Measurements from ENCODE around the gene LRRC37A. TPM values are rescaled to one million over a fixed set of nuclear protein-coding genes. Genes with fewer than 3 reads are reported as not detected.
"Not testable (repeated sequence)": the region's sequence is repeated elsewhere in the genome, so short reads cannot be mapped to it uniquely, and the experiment has no call there.

LRRC37A gene
- total RNA-seq, 1 donor from 2014 or later = 3.4 TPM

GRCh38 chr17:46274238-46274637 is 20.7 kb upstream of the LRRC37A start:
- intact Hi-C loops (cut with DNase I) = no loop called here
- TF ChIP-seq, protein P1, sequence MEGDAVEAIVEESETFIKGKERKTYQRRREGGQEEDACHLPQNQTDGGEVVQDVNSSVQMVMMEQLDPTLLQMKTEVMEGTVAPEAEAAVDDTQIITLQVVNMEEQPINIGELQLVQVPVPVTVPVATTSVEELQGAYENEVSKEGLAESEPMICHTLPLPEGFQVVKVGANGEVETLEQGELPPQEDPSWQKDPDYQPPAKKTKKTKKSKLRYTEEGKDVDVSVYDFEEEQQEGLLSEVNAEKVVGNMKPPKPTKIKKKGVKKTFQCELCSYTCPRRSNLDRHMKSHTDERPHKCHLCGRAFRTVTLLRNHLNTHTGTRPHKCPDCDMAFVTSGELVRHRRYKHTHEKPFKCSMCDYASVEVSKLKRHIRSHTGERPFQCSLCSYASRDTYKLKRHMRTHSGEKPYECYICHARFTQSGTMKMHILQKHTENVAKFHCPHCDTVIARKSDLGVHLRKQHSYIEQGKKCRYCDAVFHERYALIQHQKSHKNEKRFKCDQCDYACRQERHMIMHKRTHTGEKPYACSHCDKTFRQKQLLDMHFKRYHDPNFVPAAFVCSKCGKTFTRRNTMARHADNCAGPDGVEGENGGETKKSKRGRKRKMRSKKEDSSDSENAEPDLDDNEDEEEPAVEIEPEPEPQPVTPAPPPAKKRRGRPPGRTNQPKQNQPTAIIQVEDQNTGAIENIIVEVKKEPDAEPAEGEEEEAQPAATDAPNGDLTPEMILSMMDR (IDR thresholded peaks at IDR 0.05) = no peak
- TF ChIP-seq POLR2A (IDR thresholded peaks at IDR 0.05) (no peak), POLR2AphosphoS5 (IDR thresholded peaks at IDR 0.05; ENCODE audit: insufficient read depth in 1 of 2, low read depth in 1 of 2) (no peak)
- H3K9me3 ChIP-seq = no peaks in the 10 kb centered on the region
- no peak for DNase-seq (ENCODE audit: extremely low spot score in 2 of 2)
- H3K4me3 ChIP-seq = no peak overlapping the region
- H3K36me3 ChIP-seq = no peaks in the 10 kb centered on the region
- no peaks in the 10 kb centered on the region for H3K4me1 ChIP-seq
- H3K27me3 ChIP-seq = no peaks in the 10 kb centered on the region
- H3K27ac ChIP-seq = no peak overlapping the region

- intact Hi-C loops (cut with DNase I); H3K27me3 ChIP-seq; H3K27ac ChIP-seq; DNase-seq (ENCODE audit: extremely low spot score in 2 of 2); H3K9me3 ChIP-seq; H3K4me1 ChIP-seq; H3K36me3 ChIP-seq; H3K4me3 ChIP-seq: not testable (repeated sequence)
These were observed 18.0 kb upstream of the LRRC37A start for GRCh38 chr17:46276728-46277479.

DNA sequence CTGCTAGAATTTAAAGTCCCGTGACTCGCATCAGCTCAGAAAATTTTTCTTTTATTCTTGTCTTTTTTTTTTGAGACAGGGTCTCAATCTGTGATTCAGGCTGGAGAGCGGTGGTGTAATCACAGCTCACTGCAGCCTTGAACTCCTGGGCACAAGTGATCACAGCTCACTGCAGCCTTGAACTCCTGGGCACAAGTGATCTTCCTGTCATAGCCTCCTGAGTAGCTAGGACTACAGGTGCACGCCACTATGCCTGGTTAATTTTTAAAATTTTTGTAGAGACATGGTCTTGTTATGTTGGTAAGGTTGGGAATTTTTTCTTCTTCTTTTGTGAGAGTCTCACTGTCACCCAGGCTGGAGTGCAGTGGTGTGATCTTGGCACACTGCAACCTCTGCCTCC is 13.6 kb upstream of the LRRC37A start:
- DNase-seq (ENCODE audit: extremely low spot score in 2 of 2); H3K4me3 ChIP-seq; intact Hi-C loops (cut with DNase I); H3K27ac ChIP-seq; H3K27me3 ChIP-seq; H3K4me1 ChIP-seq; H3K9me3 ChIP-seq; H3K36me3 ChIP-seq: not testable (repeated sequence)

GRCh38 chr17:46282635-46283034 is 12.3 kb upstream of the LRRC37A start:
- H3K27ac ChIP-seq; DNase-seq (ENCODE audit: extremely low spot score in 2 of 2); intact Hi-C loops (cut with DNase I); H3K9me3 ChIP-seq; H3K27me3 ChIP-seq; H3K36me3 ChIP-seq; H3K4me1 ChIP-seq; H3K4me3 ChIP-seq: not testable (repeated sequence)

DNA sequence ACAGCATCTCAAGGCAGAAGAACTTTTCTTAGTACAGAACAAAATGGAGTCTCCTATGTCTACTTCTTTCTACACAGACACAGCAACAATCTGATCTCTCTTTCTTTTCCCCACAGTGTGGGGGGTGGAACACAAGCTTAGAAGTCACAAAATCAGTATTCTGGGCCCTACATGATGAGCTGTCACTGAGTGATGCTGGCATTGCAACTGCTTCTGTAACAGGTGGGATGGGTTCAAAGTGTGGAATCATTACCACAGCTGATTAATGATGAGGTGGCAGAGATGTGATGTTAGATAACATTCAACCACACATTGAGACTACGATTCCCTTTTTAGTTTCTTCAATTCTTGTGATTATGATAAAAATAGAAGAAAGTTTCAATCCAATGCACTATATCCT is 10.5 kb upstream of the LRRC37A start:
- H3K27me3 ChIP-seq; H3K36me3 ChIP-seq; DNase-seq (ENCODE audit: extremely low spot score in 2 of 2); H3K27ac ChIP-seq; intact Hi-C loops (cut with DNase I); H3K4me1 ChIP-seq; H3K4me3 ChIP-seq; H3K9me3 ChIP-seq: not testable (repeated sequence)

DNA sequence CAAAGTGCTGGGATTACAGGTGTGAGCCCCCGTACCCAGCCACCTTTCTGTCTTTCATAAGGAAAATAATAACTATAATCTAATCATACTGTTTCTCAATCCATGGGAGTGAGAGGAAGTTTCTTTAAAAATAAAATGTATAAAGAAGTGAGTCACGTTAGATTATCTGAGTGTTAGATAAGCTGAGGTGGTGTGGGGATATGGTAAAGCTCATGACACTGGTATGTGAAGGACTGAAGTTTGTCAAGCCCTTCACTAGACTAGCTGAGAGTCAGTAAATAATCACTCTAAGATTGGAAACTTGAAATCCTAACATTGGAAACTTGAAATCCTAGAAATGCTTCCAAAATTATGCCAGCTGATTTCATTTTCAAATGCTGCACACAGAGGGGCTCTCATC is 9.4 kb upstream of the LRRC37A start:
- H3K36me3 ChIP-seq; H3K9me3 ChIP-seq; H3K27ac ChIP-seq; DNase-seq (ENCODE audit: extremely low spot score in 2 of 2); H3K4me3 ChIP-seq; H3K27me3 ChIP-seq; intact Hi-C loops (cut with DNase I); H3K4me1 ChIP-seq: not testable (repeated sequence)

DNA sequence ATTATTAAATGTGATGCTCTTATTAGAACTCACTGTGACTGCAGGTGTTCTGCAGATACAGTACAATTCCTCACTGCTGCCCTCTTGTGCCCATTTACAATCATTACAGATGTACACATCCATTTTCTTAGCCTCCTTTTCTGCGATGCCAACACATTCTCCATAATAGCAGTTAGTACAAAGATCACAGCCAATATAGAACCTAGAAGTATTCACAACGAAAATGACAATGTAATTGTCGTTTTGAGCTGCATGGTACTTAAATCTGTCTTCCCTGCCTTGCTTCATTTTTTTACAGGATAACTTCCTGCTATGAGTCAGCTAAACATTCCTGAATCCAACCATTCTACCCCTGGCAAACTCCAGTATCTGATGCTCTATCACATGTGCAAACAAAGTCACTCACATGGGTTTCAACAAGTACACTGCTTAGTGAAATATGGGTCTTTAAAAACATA is 8.1 kb upstream of the LRRC37A start:
- peak in 1 of 2 donors; percentile 25 for TF ChIP-seq POLR2AphosphoS5 (IDR thresholded peaks at IDR 0.05; ENCODE audit: insufficient read depth in 1 of 2, low read depth in 1 of 2)
- TF ChIP-seq, protein P1 (IDR thresholded peaks at IDR 0.05) = peak; percentile 57 to 69 (median 61)
- H3K4me3 ChIP-seq; H3K4me1 ChIP-seq; DNase-seq (ENCODE audit: extremely low spot score in 2 of 2); H3K36me3 ChIP-seq; intact Hi-C loops (cut with DNase I); H3K9me3 ChIP-seq; H3K27me3 ChIP-seq; H3K27ac ChIP-seq: not testable (repeated sequence)

DNA sequence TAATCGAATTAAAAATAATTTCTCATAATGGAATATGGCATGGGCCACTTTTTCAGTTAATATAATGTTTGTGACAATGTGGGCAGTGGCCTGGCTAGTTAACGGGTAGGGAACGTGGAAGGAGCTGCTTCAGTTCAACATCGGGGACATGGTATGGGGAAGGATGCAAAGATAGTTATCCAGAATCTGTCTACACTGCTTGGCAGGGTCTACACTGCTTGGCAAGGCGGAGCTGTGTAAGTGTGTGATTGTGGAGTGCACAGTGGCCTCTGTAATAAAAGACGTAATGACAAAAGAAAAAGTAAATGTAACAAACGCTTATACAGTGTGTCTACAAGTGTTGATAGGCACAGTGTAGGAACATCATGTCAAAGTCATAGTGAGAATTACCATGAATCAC is 7.3 kb upstream of the LRRC37A start:
- H3K27me3 ChIP-seq; H3K27ac ChIP-seq; H3K4me1 ChIP-seq; H3K9me3 ChIP-seq; DNase-seq (ENCODE audit: extremely low spot score in 2 of 2); H3K4me3 ChIP-seq; H3K36me3 ChIP-seq; intact Hi-C loops (cut with DNase I): not testable (repeated sequence)

DNA sequence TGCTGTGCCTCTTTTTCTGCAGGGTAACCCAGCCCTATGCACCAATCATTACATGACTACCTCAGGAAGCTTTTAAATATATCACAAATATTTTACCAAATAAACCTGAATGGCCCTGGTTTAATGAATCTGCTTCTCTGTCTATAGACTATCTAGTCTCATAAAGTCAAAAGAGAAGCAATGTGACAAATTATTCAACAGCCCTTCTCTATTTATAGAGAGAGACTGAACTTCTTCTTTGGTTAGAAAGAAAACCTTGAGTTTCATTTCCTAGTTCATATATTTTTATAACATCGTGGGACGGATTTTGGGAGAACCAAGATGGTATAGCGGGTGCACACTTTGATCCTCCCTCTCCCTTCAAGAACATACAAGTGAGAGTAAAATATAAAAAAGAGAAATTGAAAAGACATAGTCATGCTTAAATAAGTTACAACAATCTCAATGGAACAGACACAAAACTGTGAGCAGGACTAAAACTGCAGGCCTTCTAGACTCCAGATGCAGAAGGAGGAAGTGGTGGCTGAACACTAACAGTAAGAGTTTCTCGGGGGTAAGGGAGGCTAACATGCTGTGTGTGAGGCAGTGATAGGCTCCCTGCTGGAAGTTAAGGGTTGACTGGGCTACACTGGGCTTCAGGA is 3.9 kb upstream of the LRRC37A start:
- intact Hi-C loops (cut with DNase I); H3K27me3 ChIP-seq: not testable (repeated sequence)

DNA sequence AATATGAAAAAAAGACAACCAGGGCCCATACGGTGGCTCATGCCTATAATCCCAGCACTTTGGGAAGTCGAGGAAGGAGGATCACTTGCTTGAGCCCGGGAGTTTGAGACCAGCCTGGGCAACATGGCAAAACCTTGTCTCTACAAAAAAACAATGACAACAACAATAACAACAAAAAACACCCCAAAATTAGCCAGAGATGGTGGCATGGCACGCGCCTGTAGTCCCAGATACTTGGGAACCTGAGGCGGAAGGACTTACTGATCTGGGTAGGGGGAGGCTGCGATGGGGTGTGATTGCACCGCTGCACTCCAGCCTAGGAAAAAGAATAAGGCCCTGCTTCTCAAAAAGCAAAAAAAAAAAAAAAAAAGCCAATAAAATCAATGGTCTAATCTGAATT is 3.3 kb upstream of the LRRC37A start:
- DNase-seq (ENCODE audit: extremely low spot score in 2 of 2); H3K4me1 ChIP-seq; H3K4me3 ChIP-seq; H3K27ac ChIP-seq; H3K27me3 ChIP-seq; H3K9me3 ChIP-seq; H3K36me3 ChIP-seq; intact Hi-C loops (cut with DNase I): not testable (repeated sequence)

More for the DNA sequence above, 3.9 kb upstream of the LRRC37A start:
- not testable (repeated sequence) for H3K4me1 ChIP-seq; H3K4me3 ChIP-seq; H3K36me3 ChIP-seq; DNase-seq (ENCODE audit: extremely low spot score in 2 of 2); H3K27ac ChIP-seq; H3K9me3 ChIP-seq

DNA sequence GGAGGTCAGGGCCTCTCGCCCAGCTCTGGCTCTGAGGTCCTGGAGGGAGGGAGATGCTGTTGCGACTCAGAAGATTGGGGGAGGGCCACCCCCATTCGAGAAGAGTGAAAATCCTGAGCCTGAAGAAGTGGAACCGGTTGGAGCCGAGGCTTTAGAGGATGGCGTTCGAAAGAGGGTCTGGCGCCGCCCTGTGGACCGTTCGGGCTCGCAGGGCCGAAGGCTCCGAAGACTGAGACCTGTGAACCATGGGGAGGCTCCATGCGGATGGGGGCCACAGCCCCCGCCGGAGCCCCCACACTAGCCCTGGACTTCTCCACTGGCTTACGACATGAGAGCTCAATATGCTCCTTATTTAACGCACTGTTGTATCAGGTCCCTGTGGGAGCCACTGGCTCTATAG is 46.3 kb downstream of the LRRC37A start:
- H3K27ac ChIP-seq; H3K27me3 ChIP-seq; H3K36me3 ChIP-seq; H3K9me3 ChIP-seq; H3K4me1 ChIP-seq; DNase-seq (ENCODE audit: extremely low spot score in 2 of 2); intact Hi-C loops (cut with DNase I); H3K4me3 ChIP-seq: not testable (repeated sequence)

Measured in vagina (tissue), 2 donors.